DOHH2 (cell line): ENCODE results near the gene SLC11A1.

Experiments
- CTCF ChIP-seq: fragments of 200-600 bp; sonication (generic); IDR thresholded peaks from one replicate; pipeline ENCODE4 v1.5.1; 2014; ENCODE audit warnings: antibody characterized with exemption, mild to moderate bottlenecking, low read depth, low read length; ENCODE audit not compliant: poor library complexity, severe bottlenecking
- EZH2phosphoT487 ChIP-seq: fragments of 200-600 bp; sonication (generic); IDR thresholded peaks from 2 replicates; pipeline ENCODE4 v1.6.1; 2017; ENCODE audit warnings: borderline replicate concordance, mild to moderate bottlenecking, antibody characterized with exemption, low read length, moderate library complexity, mixed read lengths

DNA sequence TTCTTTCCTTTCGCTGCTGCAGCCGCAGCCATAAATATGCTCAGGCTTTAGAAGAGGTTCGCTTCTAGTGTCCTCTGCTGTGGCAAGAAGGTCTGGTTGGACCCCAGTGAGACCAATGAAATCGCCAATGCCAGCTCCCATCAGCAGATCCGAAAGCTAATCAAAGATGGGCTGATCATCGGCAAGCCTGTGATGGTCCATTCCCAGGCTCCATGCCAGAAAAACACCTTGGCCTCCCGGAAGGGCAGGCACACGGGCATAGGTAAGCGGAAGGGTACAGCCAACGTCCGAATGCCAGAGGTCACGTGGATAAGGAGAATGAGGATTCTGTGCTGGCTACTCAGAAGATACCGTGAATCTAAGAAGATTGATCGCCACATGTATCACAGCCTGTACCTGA lies 28.0 kb upstream of the SLC11A1 start:
- TF ChIP-seq CTCF = no peak
- TF ChIP-seq EZH2phosphoT487 = no peak
